ENCODE data around the gene GALNT10. TPM values are rescaled to one million over a fixed set of nuclear protein-coding genes. Genes with fewer than 3 reads are reported as not detected.

GALNT10 gene
- total and polyA plus RNA-seq, 12 donors = 3.1 to 19.0 (median 11.7) TPM

GRCh38 chr5:154236536-154237375 is 46.2 kb downstream of the GALNT10 start:
- DNase-seq = no peak
- Histone ChIP-seq H3K27ac (no peak overlapping the region), H3K27me3 (no peaks in the 10 kb centered on the region), H3K4me1 (peaks cover 0 to 55% (median 19%) of the 10 kb centered on the region in 9 donors), H3K36me3 (no peaks in the 10 kb centered on the region), H3K9me3 (no peaks in the 10 kb centered on the region), H3K4me3 (no peak overlapping the region)
- TF ChIP-seq, protein P1, sequence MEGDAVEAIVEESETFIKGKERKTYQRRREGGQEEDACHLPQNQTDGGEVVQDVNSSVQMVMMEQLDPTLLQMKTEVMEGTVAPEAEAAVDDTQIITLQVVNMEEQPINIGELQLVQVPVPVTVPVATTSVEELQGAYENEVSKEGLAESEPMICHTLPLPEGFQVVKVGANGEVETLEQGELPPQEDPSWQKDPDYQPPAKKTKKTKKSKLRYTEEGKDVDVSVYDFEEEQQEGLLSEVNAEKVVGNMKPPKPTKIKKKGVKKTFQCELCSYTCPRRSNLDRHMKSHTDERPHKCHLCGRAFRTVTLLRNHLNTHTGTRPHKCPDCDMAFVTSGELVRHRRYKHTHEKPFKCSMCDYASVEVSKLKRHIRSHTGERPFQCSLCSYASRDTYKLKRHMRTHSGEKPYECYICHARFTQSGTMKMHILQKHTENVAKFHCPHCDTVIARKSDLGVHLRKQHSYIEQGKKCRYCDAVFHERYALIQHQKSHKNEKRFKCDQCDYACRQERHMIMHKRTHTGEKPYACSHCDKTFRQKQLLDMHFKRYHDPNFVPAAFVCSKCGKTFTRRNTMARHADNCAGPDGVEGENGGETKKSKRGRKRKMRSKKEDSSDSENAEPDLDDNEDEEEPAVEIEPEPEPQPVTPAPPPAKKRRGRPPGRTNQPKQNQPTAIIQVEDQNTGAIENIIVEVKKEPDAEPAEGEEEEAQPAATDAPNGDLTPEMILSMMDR (IDR thresholded peaks at IDR 0.05) = peak in 1 of 9 donors; percentile 30
- intact Hi-C loops (cut with DNase I) = no loop called here
- ATAC-seq = peak in 4 of 8 donors; percentile 58 to 73 (median 64)
- WGBS, 2 donors = 90 to 92% methylated on average over 7 of the region's 7 CpGs

GRCh38 chr5:154237376-154237743 is 46.8 kb downstream of the GALNT10 start:
- TF ChIP-seq, protein P1 (IDR thresholded peaks at IDR 0.05) = no peak
- no peaks in the 10 kb centered on the region for H3K9me3 ChIP-seq
- DNase-seq = no peak
- no peak overlapping the region for H3K4me3 ChIP-seq
- intact Hi-C loops (cut with DNase I) = no loop called here
- no peaks in the 10 kb centered on the region for H3K27me3 ChIP-seq
- H3K27ac ChIP-seq = no peak overlapping the region
- 95 to 96% methylated on average over 5 of the region's 5 CpGs for WGBS, 2 donors
- no peak for ATAC-seq
- no peaks in the 10 kb centered on the region for H3K36me3 ChIP-seq
- H3K4me1 ChIP-seq = peaks cover 0 to 54% (median 17%) of the 10 kb centered on the region in 9 donors

DNA sequence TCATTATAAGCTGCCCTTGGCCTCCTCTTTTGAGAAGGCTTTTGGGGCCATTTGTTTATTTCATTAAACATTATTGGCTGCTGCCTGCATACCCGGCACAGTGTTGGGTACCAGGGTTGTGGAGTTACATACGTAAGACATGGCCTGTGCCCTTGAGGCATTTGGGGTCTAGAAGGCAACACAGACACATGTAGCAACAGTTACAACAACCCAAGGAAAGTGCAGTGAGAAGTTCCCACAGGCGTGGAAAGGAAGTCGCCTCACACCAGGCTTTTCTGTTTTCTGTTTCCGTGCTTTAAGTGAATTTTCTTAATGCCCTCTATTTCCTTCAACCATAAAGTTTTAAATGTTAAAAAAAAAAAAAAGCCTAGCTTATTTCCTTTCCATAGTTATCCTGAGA is 47.4 kb downstream of the GALNT10 start:
- no peak for ATAC-seq
- DNase-seq = no peak
- H3K4me3 ChIP-seq = no peak overlapping the region
- peak overlapping the region in 1 of 10 donors; percentile 45 for H3K27ac ChIP-seq
- 72 to 81% methylated on average over 5 of the region's 5 CpGs for WGBS, 2 donors
- TF ChIP-seq, protein P1 (IDR thresholded peaks at IDR 0.05) = no peak
- H3K4me1 ChIP-seq = peaks cover 0 to 59% (median 17%) of the 10 kb centered on the region in 9 donors
- H3K36me3 ChIP-seq = no peaks in the 10 kb centered on the region
- H3K27me3 ChIP-seq = no peaks in the 10 kb centered on the region
- H3K9me3 ChIP-seq = no peaks in the 10 kb centered on the region
- intact Hi-C loops (cut with DNase I) = no loop called here

DNA sequence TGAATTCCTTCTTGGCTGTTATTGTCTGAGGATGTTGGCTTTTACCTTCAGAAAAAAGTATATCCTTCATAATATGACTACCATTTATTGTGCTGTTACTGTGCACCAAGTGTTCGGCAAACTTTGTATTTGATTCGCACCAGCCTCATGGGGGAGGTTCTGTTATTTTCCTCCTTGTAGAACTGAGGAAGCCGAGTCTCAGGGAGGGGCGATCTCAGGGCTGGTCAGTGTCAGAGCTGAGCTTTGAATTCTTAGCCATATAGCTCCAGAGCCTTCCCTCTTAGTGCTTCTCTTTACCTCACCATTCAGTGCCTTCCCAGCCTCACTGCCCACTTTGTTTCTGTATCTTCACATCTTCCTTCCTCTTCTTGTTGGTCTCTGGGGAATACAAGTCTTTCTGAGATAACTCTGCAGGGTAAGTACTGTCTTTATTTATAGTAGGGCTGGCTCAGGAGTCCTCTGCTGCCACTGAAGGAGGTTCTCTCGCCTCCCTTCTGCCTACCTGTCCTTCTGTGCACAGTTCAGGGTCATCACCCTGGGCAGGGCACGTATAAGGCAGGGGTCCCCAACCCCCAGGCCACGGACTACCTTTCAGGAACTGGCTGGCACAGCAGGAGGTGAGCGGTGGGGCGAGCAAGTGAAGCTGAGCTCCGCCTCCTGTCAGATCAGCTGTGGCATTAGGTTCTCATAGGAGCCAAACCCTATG is 48.4 kb downstream of the GALNT10 start:
- DNase-seq (no peak), ATAC-seq (peak in 3 of 8 donors; percentile 15 to 59 (median 17))
- intact Hi-C loops (cut with DNase I) = no loop called here
- H3K27ac ChIP-seq = peak overlapping the region in 1 of 10 donors; percentile 45
- WGBS, 2 donors = 61 to 70% methylated on average over 10 of the region's 10 CpGs
- TF ChIP-seq, protein P1 (IDR thresholded peaks at IDR 0.05) = no peak
- H3K27me3 ChIP-seq = no peaks in the 10 kb centered on the region
- H3K4me3 ChIP-seq = peak overlapping the region in 1 of 10 donors; percentile 13
- peaks cover 0 to 59% (median 18%) of the 10 kb centered on the region in 9 donors for H3K4me1 ChIP-seq
- no peaks in the 10 kb centered on the region for H3K9me3 ChIP-seq
- H3K36me3 ChIP-seq = no peaks in the 10 kb centered on the region

Measured in heart right ventricle (tissue), 16 donors.